ENCODE measurements around the gene KDM4D. TPM values are rescaled to one million over a fixed set of nuclear protein-coding genes. Genes with fewer than 3 reads are reported as not detected.

KDM4D gene
- total RNA-seq, 2 experiments from 2014 or later: 0.89 to 0.90 TPM

DNA sequence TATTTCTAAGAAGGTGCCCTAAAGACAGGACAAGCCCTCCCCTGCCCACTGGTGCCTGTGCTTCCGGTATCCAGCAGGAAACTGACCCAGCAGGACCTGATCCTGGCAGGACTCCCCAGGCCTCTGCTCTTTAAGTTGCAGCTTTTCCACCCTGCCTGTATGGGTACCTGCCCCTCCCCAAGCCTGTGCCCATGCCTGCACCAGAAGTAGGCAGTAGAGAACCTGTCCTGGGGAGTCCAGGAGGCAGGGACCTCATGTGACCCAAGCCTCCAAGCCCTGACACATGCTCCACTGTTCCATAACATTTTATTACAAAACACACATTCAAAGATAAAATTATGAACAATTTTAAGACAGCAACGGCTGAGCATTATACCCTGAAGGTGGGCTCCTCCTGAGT lies 14.3 kb upstream of the KDM4D start:
- no peaks in the 10 kb centered on the region for H3K27me3 Mint-ChIP-seq (ENCODE audit: low read depth)
- peaks cover 26% of the 10 kb centered on the region for H3K36me3 Mint-ChIP-seq (ENCODE audit: low read depth)
- H3K4me3 Mint-ChIP-seq: no peak overlapping the region
- ChIA-PET CTCF (interaction anchor here (1.1 kb wide), 1 partner anchor 10 kb away, joined by 4 read pairs; no protein-coding TSS in a partner anchor), POLR2A (no interaction called here)
- DNase-seq (no peak), ATAC-seq (no peak)
- no peak overlapping the region for H3K27ac Mint-ChIP-seq
- no peaks in the 10 kb centered on the region for H3K9me3 Mint-ChIP-seq (ENCODE audit: insufficient read depth)
- H3K4me1 Mint-ChIP-seq (ENCODE audit: low read depth): no peaks in the 10 kb centered on the region

DNA sequence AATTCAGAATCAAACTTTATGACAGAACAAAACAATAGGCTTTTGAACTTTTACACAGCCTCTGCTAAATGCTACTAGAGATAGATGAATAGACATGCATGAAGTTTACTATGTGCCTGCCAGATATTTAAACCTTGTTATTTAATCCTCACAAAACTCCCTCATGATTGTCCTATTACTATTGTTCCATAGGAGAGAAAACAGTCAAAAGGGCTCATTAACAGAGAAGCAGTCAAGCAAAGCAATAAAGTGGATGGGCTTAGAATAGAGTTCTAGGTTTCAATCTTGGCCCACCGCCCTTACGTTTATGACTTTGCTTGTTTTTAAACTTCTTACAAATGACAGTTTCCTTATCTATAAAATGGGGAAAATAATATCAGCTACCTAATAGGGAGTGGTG lies 13.0 kb upstream of the KDM4D start:
- H3K27ac Mint-ChIP-seq: no peak overlapping the region

DNA sequence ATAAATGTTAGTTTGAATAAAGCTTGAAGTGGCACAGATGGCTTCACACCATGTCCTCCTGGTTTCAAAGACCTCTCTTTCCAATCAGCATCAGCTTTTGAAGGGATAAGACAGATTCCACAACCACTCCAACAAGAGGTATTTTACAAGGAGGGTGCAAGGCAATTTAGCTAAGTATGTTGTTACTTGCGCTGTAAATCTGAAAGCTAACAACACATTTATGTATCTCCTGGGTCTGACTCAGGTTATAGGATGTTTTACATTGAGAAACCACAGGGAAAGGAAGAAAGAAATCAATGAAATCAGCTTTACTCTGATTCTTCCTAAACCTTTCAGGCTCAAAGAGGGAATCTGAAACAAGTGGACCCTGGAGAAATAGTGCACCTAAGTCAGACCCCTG lies 12.3 kb upstream of the KDM4D start:
- H3K27ac Mint-ChIP-seq: no peak overlapping the region
- no peaks in the 10 kb centered on the region for H3K27me3 Mint-ChIP-seq (ENCODE audit: low read depth)
- no peaks in the 10 kb centered on the region for H3K4me1 Mint-ChIP-seq (ENCODE audit: low read depth)
- H3K36me3 Mint-ChIP-seq (ENCODE audit: low read depth): peaks cover 46% of the 10 kb centered on the region
- CTCF ChIA-PET: interaction anchor here (0.9 to 1.5 kb wide), 2 partner anchors 33 to 338 kb away, joined by 3 read pairs; no protein-coding TSS in a partner anchor
- DNase-seq (no peak), ATAC-seq (no peak)
- POLR2A ChIA-PET: interaction anchor here (1.2 kb wide), 1 partner anchor 37 kb away, joined by 5 read pairs; no protein-coding TSS in a partner anchor
- no peak overlapping the region for H3K4me3 Mint-ChIP-seq
- no peaks in the 10 kb centered on the region for H3K9me3 Mint-ChIP-seq (ENCODE audit: insufficient read depth)

More for the DNA sequence above, 13.0 kb upstream of the KDM4D start:
- Mint-ChIP-seq H3K36me3 (ENCODE audit: low read depth) (peaks cover 38% of the 10 kb centered on the region), H3K4me1 (ENCODE audit: low read depth) (no peaks in the 10 kb centered on the region), H3K9me3 (ENCODE audit: insufficient read depth) (no peaks in the 10 kb centered on the region), H3K27me3 (ENCODE audit: low read depth) (no peaks in the 10 kb centered on the region), H3K4me3 (no peak overlapping the region)
- no peak for ATAC-seq
- CTCF ChIA-PET: interaction anchor here (0.9 to 1.5 kb wide), 2 partner anchors 32 to 337 kb away, joined by 3 read pairs; no protein-coding TSS in a partner anchor
- POLR2A ChIA-PET: interaction anchor here (0.8 kb wide), 1 partner anchor 13 kb away, joined by 5 read pairs; the partner anchor contains the start of genes CWC15 and KDM4D
- DNase-seq: no peak

DNA sequence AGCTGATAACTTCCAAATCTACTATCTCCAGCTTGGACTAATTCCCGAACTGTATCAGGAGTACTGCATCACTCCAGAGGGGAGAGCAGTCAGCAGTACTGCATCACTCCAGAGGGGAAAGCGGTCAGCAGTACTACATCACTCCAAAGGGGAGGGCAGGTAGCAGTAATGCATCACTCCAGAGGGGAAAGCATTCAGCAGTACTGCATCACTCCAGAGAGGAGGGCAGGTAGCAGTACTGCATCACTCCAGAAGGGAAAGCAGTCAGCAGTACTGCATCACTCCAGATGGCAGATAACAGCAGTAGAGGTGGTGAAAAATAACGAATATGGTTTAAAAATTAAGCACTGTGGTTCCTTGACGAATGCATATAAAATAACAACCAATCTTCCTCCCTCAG lies 8.6 kb upstream of the KDM4D start:
- ChIA-PET POLR2A (interaction anchor here (1.8 kb wide), 1 partner anchor 8 kb away, joined by 4 read pairs; the partner anchor contains the start of genes CWC15 and KDM4D), CTCF (no interaction called here)
- Mint-ChIP-seq H3K4me1 (ENCODE audit: low read depth) (no peaks in the 10 kb centered on the region), H3K27me3 (ENCODE audit: low read depth) (no peaks in the 10 kb centered on the region), H3K4me3 (no peak overlapping the region), H3K36me3 (ENCODE audit: low read depth) (peaks cover 69% of the 10 kb centered on the region), H3K27ac (no peak overlapping the region), H3K9me3 (ENCODE audit: insufficient read depth) (no peaks in the 10 kb centered on the region)
- DNase-seq (no peak), ATAC-seq (no peak)

DNA sequence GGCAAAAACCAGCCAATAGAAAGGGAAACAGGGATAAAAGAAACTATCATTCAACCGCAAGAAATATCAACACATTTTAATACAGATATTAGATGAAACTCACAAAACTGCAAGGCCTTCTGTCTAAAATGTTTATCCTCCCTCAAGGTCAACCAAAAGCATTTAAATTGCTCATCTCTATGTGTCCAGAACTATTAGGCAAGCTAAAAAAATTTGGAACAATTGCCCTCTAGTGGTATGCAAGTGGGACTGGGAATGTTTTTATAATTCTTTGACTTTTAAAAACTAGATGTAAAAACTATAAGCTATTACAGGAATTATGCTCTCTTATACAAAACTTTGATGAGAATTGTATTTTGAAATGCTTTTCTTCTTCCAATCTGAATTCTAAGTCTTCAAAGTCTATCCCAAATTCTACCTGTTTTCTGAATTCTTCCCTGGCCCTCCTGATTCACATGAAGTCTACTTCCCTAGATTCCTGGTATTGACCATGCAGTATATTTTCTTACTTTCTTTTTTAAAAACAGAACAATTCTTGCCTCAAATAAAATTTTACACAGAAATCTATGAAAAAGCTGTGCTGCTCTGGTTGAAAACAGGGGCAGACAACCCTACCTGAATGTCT lies 5.1 kb upstream of the KDM4D start:
- Mint-ChIP-seq H3K4me1 (ENCODE audit: low read depth) (peaks cover 10% of the 10 kb centered on the region), H3K36me3 (ENCODE audit: low read depth) (peaks cover 66% of the 10 kb centered on the region), H3K27me3 (ENCODE audit: low read depth) (no peaks in the 10 kb centered on the region), H3K4me3 (no peak overlapping the region), H3K9me3 (ENCODE audit: insufficient read depth) (no peaks in the 10 kb centered on the region), H3K27ac (no peak overlapping the region)
- no peak for ATAC-seq
- ChIA-PET POLR2A (no interaction called here), CTCF (interaction anchor here (0.7 to 2.0 kb wide), 12 partner anchors 9 to 346 kb away, joined by 3 to 9 read pairs (median 4); partner anchors contain the start of gene SRSF8)
- DNase-seq: no peak

DNA sequence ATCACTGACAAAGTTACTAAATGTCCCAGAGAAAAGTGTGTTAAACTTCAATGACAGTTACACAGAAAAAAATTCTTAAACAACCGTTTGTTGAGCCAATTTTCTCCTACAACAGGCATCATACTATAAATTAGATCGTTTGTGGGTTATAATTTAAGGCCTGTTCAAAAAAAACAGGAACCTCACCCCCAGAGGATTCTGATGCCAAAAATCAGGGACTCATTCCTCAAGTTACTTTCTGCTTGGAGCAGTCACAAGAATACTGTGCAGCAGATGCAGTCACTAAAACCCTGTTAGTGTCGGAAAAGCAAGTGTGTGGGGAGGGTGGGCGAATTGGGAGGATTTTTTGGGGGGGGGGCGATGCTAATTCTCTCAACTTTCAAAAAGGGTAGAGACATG lies 810 bp upstream of the KDM4D start:
- Mint-ChIP-seq H3K4me3 (peak overlapping the region; percentile 89), H3K36me3 (ENCODE audit: low read depth) (peaks cover 46% of the 10 kb centered on the region), H3K4me1 (ENCODE audit: low read depth) (peaks cover 28% of the 10 kb centered on the region), H3K27me3 (ENCODE audit: low read depth) (no peaks in the 10 kb centered on the region), H3K27ac (peak overlapping the region; percentile 92), H3K9me3 (ENCODE audit: insufficient read depth) (peaks cover 3% of the 10 kb centered on the region)
- no peak for DNase-seq
- CTCF ChIA-PET: interaction anchor here (0.7 to 1.8 kb wide), 7 partner anchors 10 to 818 kb away, joined by 3 to 7 read pairs (median 3); partner anchors contain the start of gene CEP57
- ATAC-seq: no peak
- POLR2A ChIA-PET: interaction anchor here (0.6 to 4.2 kb wide), 12 partner anchors 8 to 1775 kb away, joined by 3 to 34 read pairs (median 4); partner anchors contain the start of genes FAM76B, FUT4, MED17 and SESN3

DNA sequence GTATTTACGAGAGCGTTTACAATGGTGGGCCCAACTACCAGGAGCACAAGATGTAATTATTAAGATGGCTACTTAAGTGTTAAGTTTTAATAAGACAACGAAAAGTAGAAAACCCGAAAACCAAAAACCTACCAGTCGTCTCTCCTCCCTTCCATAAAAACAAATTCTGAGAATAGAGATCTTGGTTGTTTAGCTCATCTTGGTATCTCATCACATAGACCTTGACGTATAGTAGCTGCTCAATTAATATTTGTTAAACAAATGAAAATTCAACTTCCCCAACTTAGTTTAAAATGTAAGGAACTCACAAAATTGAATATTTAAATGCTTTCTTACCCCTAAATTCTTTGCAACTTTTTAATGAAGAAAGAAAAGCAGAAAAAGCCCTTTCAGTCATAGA lies 669 bp downstream of the KDM4D start:
- H3K9me3 Mint-ChIP-seq (ENCODE audit: insufficient read depth): peaks cover 3% of the 10 kb centered on the region
- H3K27ac Mint-ChIP-seq: peak overlapping the region; percentile 92
- H3K27me3 Mint-ChIP-seq (ENCODE audit: low read depth): no peaks in the 10 kb centered on the region
- POLR2A ChIA-PET: interaction anchor here (0.9 to 4.2 kb wide), 4 partner anchors 48 to 430 kb away, joined by 3 to 34 read pairs (median 4); partner anchors contain the start of genes ENDOD1, FUT4 and SRSF8
- H3K36me3 Mint-ChIP-seq (ENCODE audit: low read depth): peaks cover 32% of the 10 kb centered on the region
- CTCF ChIA-PET: interaction anchor here (1.3 to 1.8 kb wide), 4 partner anchors 12 to 178 kb away, joined by 3 to 7 read pairs (median 4); no protein-coding TSS in a partner anchor
- H3K4me3 Mint-ChIP-seq: peak overlapping the region; percentile 89
- no peak for DNase-seq
- ATAC-seq: no peak
- H3K4me1 Mint-ChIP-seq (ENCODE audit: low read depth): peaks cover 28% of the 10 kb centered on the region

DNA sequence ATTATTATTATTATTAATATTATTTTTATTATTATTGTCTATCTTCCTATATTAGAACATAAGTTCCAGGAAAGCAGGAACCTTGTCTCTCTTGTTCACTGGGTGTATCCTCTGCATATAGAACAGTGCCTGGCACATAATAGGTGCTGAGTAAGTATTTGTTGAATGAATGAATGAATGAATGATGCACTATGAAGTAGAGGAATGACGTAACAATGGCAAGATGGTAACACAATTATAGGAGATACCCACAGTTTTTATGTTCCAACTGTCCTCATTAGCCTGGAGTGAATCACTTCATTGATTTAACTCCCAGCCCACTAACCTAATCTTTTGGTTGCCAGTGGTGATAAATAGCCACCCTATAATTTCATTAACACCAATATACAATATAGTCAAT lies 2.1 kb downstream of the KDM4D start:
- Mint-ChIP-seq H3K9me3 (ENCODE audit: insufficient read depth) (peaks cover 3% of the 10 kb centered on the region), H3K27me3 (ENCODE audit: low read depth) (no peaks in the 10 kb centered on the region), H3K4me1 (ENCODE audit: low read depth) (peaks cover 28% of the 10 kb centered on the region), H3K36me3 (ENCODE audit: low read depth) (peaks cover 20% of the 10 kb centered on the region), H3K4me3 (no peak overlapping the region), H3K27ac (no peak overlapping the region)
- ChIA-PET POLR2A (interaction anchor here (4.2 kb wide), 1 partner anchor 92 kb away, joined by 34 read pairs; the partner anchor contains the start of gene SRSF8), CTCF (interaction anchor here (1.0 to 1.9 kb wide), 3 partner anchors 8 to 730 kb away, joined by 3 to 9 read pairs (median 3); no protein-coding TSS in a partner anchor)
- ATAC-seq (no peak), DNase-seq (no peak)

DNA sequence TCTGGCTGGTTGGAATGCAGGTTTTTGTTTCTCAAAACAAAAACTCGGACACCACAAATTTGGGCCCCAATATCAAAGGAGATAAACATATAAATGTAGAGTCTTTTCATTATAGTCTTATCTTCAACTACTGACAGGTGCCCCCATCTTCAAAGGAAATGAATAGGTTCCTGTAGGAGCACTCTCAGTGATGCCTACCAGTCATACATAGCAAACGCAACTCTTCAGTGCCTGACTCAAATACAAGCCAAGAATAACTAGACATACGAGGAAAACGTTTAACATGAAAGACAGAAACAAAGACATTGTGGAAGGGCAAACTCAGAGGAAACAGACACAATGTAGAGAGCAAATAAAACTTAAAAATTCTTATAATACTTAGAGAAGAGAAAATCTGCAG lies 13.9 kb downstream of the KDM4D start:
- DNase-seq (no peak), ATAC-seq (no peak)
- H3K27me3 Mint-ChIP-seq (ENCODE audit: low read depth): peaks cover 26% of the 10 kb centered on the region
- no peak overlapping the region for H3K4me3 Mint-ChIP-seq
- ChIA-PET CTCF (no interaction called here), POLR2A (no interaction called here)
- H3K9me3 Mint-ChIP-seq (ENCODE audit: insufficient read depth): no peaks in the 10 kb centered on the region
- H3K27ac Mint-ChIP-seq: no peak overlapping the region
- H3K36me3 Mint-ChIP-seq (ENCODE audit: low read depth): no peaks in the 10 kb centered on the region
- no peaks in the 10 kb centered on the region for H3K4me1 Mint-ChIP-seq (ENCODE audit: low read depth)

DNA sequence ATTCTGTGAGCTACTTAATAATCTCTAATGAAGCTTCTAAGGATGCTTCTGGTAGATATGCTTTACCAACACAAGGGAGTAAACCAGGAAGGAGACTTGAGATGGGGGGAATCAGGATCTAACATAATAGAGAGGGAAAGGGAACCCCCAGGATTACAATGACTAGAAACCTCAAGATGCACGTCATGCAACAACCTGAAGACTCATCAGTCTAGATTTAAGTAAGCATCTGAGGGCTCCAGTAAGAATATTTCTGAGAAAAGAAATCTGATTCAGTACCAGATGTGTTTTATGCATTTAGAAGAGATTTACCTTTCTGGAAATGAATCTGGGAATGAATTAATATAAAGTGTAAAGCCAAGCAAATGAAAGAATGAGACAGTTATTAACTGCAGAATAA lies 15.2 kb downstream of the KDM4D start:
- Mint-ChIP-seq H3K36me3 (ENCODE audit: low read depth) (no peaks in the 10 kb centered on the region), H3K27ac (no peak overlapping the region), H3K27me3 (ENCODE audit: low read depth) (peaks cover 28% of the 10 kb centered on the region), H3K4me1 (ENCODE audit: low read depth) (no peaks in the 10 kb centered on the region), H3K9me3 (ENCODE audit: insufficient read depth) (no peaks in the 10 kb centered on the region), H3K4me3 (no peak overlapping the region)
- ChIA-PET CTCF (interaction anchor here (1.0 kb wide), 1 partner anchor 19 kb away, joined by 5 read pairs; no protein-coding TSS in a partner anchor), POLR2A (no interaction called here)
- no peak for DNase-seq
- ATAC-seq: no peak

DNA sequence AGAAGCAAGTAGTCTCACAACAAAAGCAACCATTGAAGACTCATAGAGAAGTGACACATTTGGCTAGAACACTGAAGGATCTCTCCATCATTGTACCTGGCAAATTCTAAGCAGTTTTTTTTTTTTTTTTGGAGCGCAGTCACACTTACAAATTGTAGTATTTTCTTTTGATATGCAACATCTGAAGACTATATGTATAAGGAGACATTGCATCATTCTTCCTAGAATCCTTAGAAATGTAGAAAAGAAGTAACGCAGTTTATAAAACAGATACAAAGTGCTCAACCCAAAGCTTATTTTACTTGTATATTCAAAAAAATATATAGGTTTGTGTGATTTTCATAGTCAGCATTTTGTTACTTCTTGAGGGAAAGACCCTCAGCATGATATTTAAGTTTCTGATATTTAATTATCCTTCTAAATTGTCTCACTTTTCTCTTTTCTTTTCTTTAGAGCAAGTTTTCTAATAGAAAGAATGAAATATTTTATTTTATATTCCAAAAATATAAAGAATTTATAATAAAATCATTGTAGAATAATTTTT lies 20.0 kb downstream of the KDM4D start:
- Mint-ChIP-seq H3K4me3 (no peak overlapping the region), H3K27ac (no peak overlapping the region), H3K9me3 (ENCODE audit: insufficient read depth) (no peaks in the 10 kb centered on the region), H3K36me3 (ENCODE audit: low read depth) (no peaks in the 10 kb centered on the region), H3K27me3 (ENCODE audit: low read depth) (peaks cover 17% of the 10 kb centered on the region), H3K4me1 (ENCODE audit: low read depth) (no peaks in the 10 kb centered on the region)
- ChIA-PET CTCF (no interaction called here), POLR2A (no interaction called here)
- ATAC-seq: no peak
- DNase-seq: no peak

DNA sequence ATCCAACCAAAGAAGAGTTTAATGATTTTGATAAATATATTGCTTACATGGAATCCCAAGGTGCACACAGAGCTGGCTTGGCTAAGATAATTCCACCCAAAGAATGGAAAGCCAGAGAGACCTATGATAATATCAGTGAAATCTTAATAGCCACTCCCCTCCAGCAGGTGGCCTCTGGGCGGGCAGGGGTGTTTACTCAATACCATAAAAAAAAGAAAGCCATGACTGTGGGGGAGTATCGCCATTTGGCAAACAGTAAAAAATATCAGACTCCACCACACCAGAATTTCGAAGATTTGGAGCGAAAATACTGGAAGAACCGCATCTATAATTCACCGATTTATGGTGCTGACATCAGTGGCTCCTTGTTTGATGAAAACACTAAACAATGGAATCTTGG lies 23.9 kb downstream of the KDM4D start:
- H3K36me3 Mint-ChIP-seq (ENCODE audit: low read depth): no peaks in the 10 kb centered on the region
- POLR2A ChIA-PET: no interaction called here
- H3K4me3 Mint-ChIP-seq: no peak overlapping the region
- ATAC-seq (no peak), DNase-seq (no peak)
- no peaks in the 10 kb centered on the region for H3K9me3 Mint-ChIP-seq (ENCODE audit: insufficient read depth)
- H3K27me3 Mint-ChIP-seq (ENCODE audit: low read depth): peaks cover 2% of the 10 kb centered on the region
- no peaks in the 10 kb centered on the region for H3K4me1 Mint-ChIP-seq (ENCODE audit: low read depth)
- CTCF ChIA-PET: no interaction called here
- no peak overlapping the region for H3K27ac Mint-ChIP-seq

All from activated CD8-positive, alpha-beta T cell treated with anti-CD3 and anti-CD28 coated beads, Interleukin-2, amount 10 ng/mL, durations not matched to agents 7 days and 5 days (primary cell).